K562 (cell line): ENCODE measurements around the gene C1QTNF2. TPM values are rescaled to one million over a fixed set of nuclear protein-coding genes. Genes with fewer than 3 reads are reported as not detected.
A peak's percentile ranks its signal among the peaks of the same experiment; 100 is the strongest.

Experiments
- ATAC-seq: fragments of 200-7000 bp; cut with Tn5 transposase; 3 replicates; pipeline ENCODE4 v1.9.1; 2020; ENCODE audit warnings: moderate library complexity
- BruUV-seq: library from RNA; stranded (reverse); fragments of 400-500 nt; replicated peaks from 2 replicates; lab custom pipeline; 2021; lab: Mats Ljungman, UMichigan
- CTCF ChIA-PET: fragments of 300-600 bp; formaldehyde crosslinking; extraction: SDS; loops from one replicate; lab custom pipeline; 2021; ENCODE audit warnings: low intra/inter-chr PET ratio; lab: Yijun Ruan, JAX
- POLR2A ChIA-PET: fragments of 300-600, 350-650 bp; sonication (Branson Sonifier 250); formaldehyde crosslinking; extraction: SDS; loops from one replicate; lab custom pipeline; 2021; ENCODE audit warnings: antibody characterized with exemption, inconsistent platforms; lab: Yijun Ruan, JAX
- DNase-seq, 4 experiments: peaks; one replicate each; pipeline versions ENCODE4 v3.0.0 to v3.0.0-alpha.2; 2011 to 2018; ENCODE audit warnings: low spot score in 3 of 4, mixed read lengths in 3 of 4; ENCODE audit errors: extremely low read depth in 1 of 4
- FAIRE-seq: peaks from 2 replicates; lab custom pipeline; 2011; peaks lifted over from hg19 to GRCh38; lab: Jason Lieb, UNC
- H2AFZ ChIP-seq: 2 replicates; pipeline ENCODE4 v1.6.0; 2011; ENCODE audit warnings: low read depth, low read length, control low read depth, inconsistent platforms
- H3K27ac ChIP-seq: fragments of 200-600 bp; 3 replicates; pipeline ENCODE4 v1.8.0; 2011; ENCODE audit warnings: low read depth, mild to moderate bottlenecking, control low read depth, inconsistent platforms, low read length, moderate library complexity, mixed read lengths; ENCODE audit errors: extremely low read depth
- H3K27me3 ChIP-seq, 2 experiments: fragments of 300-600 bp in 1 of 2; 2 replicates in 1 of 2; 3 replicates in 1 of 2; pipeline versions ENCODE4 v1.6.0 to v1.8.0; 2011; ENCODE audit warnings: inconsistent platforms in 2 of 2, low read length in 2 of 2, mild to moderate bottlenecking in 1 of 2, mixed read lengths in 1 of 2, moderate library complexity in 1 of 2; ENCODE audit not compliant: control insufficient read depth in 2 of 2, insufficient read depth in 2 of 2
- H3K36me3 ChIP-seq: fragments of 300-600 bp; 3 replicates; pipeline ENCODE4 v1.8.0; 2011; ENCODE audit warnings: mild to moderate bottlenecking, low read length, inconsistent platforms; ENCODE audit not compliant: control insufficient read depth, insufficient read depth
- H3K4me1 ChIP-seq, 2 experiments: fragments of 200-600 bp in 1 of 2; replicated peaks in 1 of 2; 2 replicates in 1 of 2; 3 replicates in 1 of 2; pipeline versions ENCODE4 v1.5.1 to v1.8.0; 2011; ENCODE audit warnings: inconsistent platforms in 2 of 2, low read length in 2 of 2, mild to moderate bottlenecking in 1 of 2, mixed read lengths in 1 of 2, moderate library complexity in 1 of 2; ENCODE audit not compliant: control insufficient read depth in 2 of 2, insufficient read depth in 2 of 2
- H3K4me2 ChIP-seq: 2 replicates; pipeline ENCODE4 v1.6.1; 2011; ENCODE audit warnings: low read length, control low read depth, inconsistent platforms, mixed read lengths; ENCODE audit not compliant: insufficient read depth
- H3K4me3 ChIP-seq: fragments of 200-600 bp; sonication (generic), shearing (Covaris generic); 2 replicates; pipeline ENCODE4 v1.5.1; 2016; ENCODE audit warnings: control low read depth, inconsistent platforms
- H3K79me2 ChIP-seq: fragments of 200-600 bp; 3 replicates; pipeline ENCODE4 v1.8.0; 2011; ENCODE audit warnings: low read length, inconsistent platforms; ENCODE audit not compliant: control insufficient read depth, insufficient read depth
- H3K9ac ChIP-seq, 2 experiments: 2 replicates each; pipeline versions ENCODE4 v1.6.0 to v1.6.1; 2011; ENCODE audit warnings: low read depth in 2 of 2, low read length in 2 of 2, control low read depth in 1 of 2, inconsistent platforms in 1 of 2, mild to moderate bottlenecking in 1 of 2, mixed read lengths in 1 of 2; ENCODE audit not compliant: insufficient read depth in 1 of 2
- H3K9me1 ChIP-seq: one replicate; pipeline ENCODE4 v1.6.0; 2011; ENCODE audit warnings: inconsistent platforms, mild to moderate bottlenecking, low read length, moderate library complexity; ENCODE audit not compliant: control insufficient read depth, insufficient read depth
- H3K9me3 ChIP-seq: replicated peaks from 2 replicates; pipeline ENCODE4 v1.5.1; 2011; ENCODE audit warnings: low read depth, low read length, inconsistent platforms; ENCODE audit not compliant: control insufficient read depth, insufficient read depth
- H4K20me1 ChIP-seq: replicated peaks from 2 replicates; pipeline ENCODE4 v1.6.1; 2011; ENCODE audit warnings: low read length, inconsistent platforms, mixed read lengths; ENCODE audit not compliant: control insufficient read depth, insufficient read depth
- BACH1 ChIP-seq: fragments of 200-800 bp; sonication (Bioruptor generic); IDR thresholded peaks from 2 replicates; pipeline ENCODE4 v1.6.1; 2016; ENCODE audit warnings: missing genetic modification characterization, missing compliant biosample characterization
- CCNT2 ChIP-seq: IDR thresholded peaks from 2 replicates; pipeline ENCODE4 v1.6.1; 2011; ENCODE audit warnings: borderline replicate concordance, low read depth, mild to moderate bottlenecking, moderate library complexity, mixed read lengths, low read length; ENCODE audit not compliant: insufficient read length; ENCODE audit errors: extremely low read depth
- CREBBP ChIP-seq: IDR thresholded peaks from one replicate; pipeline ENCODE4 v1.6.1; 2012; ENCODE audit warnings: low read depth, mild to moderate bottlenecking, control low read depth, inconsistent platforms, low read length
- E2F3 ChIP-seq: fragments of 250-450 bp; sonication (Bioruptor Pico); IDR thresholded peaks from 2 replicates; pipeline ENCODE4 v1.4.0; 2020; ENCODE audit warnings: mild to moderate bottlenecking
- EHMT2 ChIP-seq: fragments of 450-650 bp; IDR thresholded peaks from 2 replicates; pipeline ENCODE4 v1.6.1; 2018; ENCODE audit warnings: antibody characterized with exemption
- GTF2F1 ChIP-seq: IDR thresholded peaks from 2 replicates; pipeline ENCODE4 v1.6.1; 2011; ENCODE audit warnings: low read depth, low read length, improper control_type of control experiment
- HOMEZ ChIP-seq: fragments of 250-450 bp; sonication (Bioruptor Pico); IDR thresholded peaks from 2 replicates; pipeline ENCODE4 v1.4.0; 2020; ENCODE audit warnings: mild to moderate bottlenecking, moderate library complexity
- MED1 ChIP-seq: sonication (generic); formaldehyde crosslinking; IDR thresholded peaks from 2 replicates; pipeline ENCODE4 v1.8.1; 2023; ENCODE audit warnings: missing genetic modification reagents, borderline replicate concordance
- PCBP2 ChIP-seq: fragments of 200-400 bp; formaldehyde crosslinking; IDR thresholded peaks from 2 replicates; pipeline ENCODE4 v1.6.1; 2018; ENCODE audit warnings: low read length, low read depth, mild to moderate bottlenecking, moderate library complexity; ENCODE audit not compliant: poor library complexity, severe bottlenecking
- PHF20 ChIP-seq: fragments of 450-650 bp; IDR thresholded peaks from 2 replicates; pipeline ENCODE4 v1.6.1; 2018; ENCODE audit not compliant: partially characterized antibody
- POLR2H ChIP-seq: IDR thresholded peaks from 2 replicates; pipeline ENCODE4 v1.6.1; 2016; ENCODE audit warnings: missing genetic modification characterization, low read depth, mild to moderate bottlenecking, control low read depth, missing compliant biosample characterization, moderate library complexity
- SUPT5H ChIP-seq: fragments of 450-650 bp; IDR thresholded peaks from 2 replicates; pipeline ENCODE4 v1.6.1; 2016
- TRIM24 ChIP-seq, 2 experiments: fragments of 450-650 bp; IDR thresholded peaks; 2 replicates each; pipeline ENCODE4 v1.6.1; 2016
- ZNF584 ChIP-seq: fragments of 200-800 bp; sonication (Bioruptor generic); IDR thresholded peaks from 2 replicates; pipeline ENCODE4 v1.6.1; 2016; ENCODE audit warnings: low read depth, mild to moderate bottlenecking, missing genetic modification characterization, missing compliant biosample characterization
- WGBS: fragments of 100-300 bp; shearing (Covaris generic); methylation state at CpG from one replicate; pipeline ENCODE4 v1.1.6; 2016; ENCODE audit warnings: low coverage, mixed read lengths; ENCODE audit not compliant: insufficient coverage; ENCODE audit errors: missing lambda C conversion rate; 5-methylcytosine and 5-hydroxymethylcytosine counted together
- in situ Hi-C: fragments of 300-500 bp; cut with MboI; formaldehyde crosslinking; loops from 4 replicates; pipeline ENCODE4 v1.15.0; 2018; ENCODE audit warnings: inconsistent platforms, mixed read lengths
- intact Hi-C: fragments of 100-400 bp; cut with micrococcal nuclease; formaldehyde crosslinking; loops from 2 replicates; pipeline ENCODE4 v1.14.2; 2022
- polyA plus RNA-seq, 8 experiments: library from polyadenylated mRNA; depleted of rRNA in 4 of 8; stranded (reverse) in 5 of 8; unstranded in 3 of 8; fragments of >200 nt; fragmentation: Nextera tagmentation in 2 of 8; fragmentation: Illumina TruSeq in 1 of 8; extraction: Ambion mirVana in 2 of 8; extraction: Trizol in 1 of 8; gene quantifications; 2 replicates each; pipeline versions ENCODE4 v1.2.1 to v1.2.3, GENCODE V29; 2011 to 2014; ENCODE audit warnings: inconsistent platforms in 1 of 8, missing spikeins in 1 of 8
- total RNA-seq, 7 experiments: library from RNA; depleted of rRNA in 6 of 7; stranded (reverse); fragments of >200 nt in 6 of 7; fragmentation: Illumina TruSeq in 2 of 7; extraction: Trizol in 2 of 7; gene quantifications; 2 replicates each; pipeline versions ENCODE4 v1.2.1 to v1.2.3, GENCODE V29; 2011 to 2021; ENCODE audit warnings: low replicate concordance in 1 of 7

Gene C1QTNF2
- total and polyA plus RNA-seq, 9 of the 15 experiments (the other 6 are each of a cell fraction or from before 2014, with no cell fraction given): not detected

- Histone ChIP-seq H3K36me3 (no peaks in the 10 kb centered on the region), H3K4me2 (no peak overlapping the region), H3K4me3 (no peak overlapping the region), H3K27me3 (peaks cover 0 to 26% of the 10 kb centered on the region in 2 experiments; a peak in 2 of 5 replicates), H2AFZ (no peak overlapping the region), H3K4me1 (peaks cover 7 to 13% of the 10 kb centered on the region in 2 experiments; a peak in 4 of 5 replicates), H3K79me2 (no peaks in the 10 kb centered on the region), H3K9ac (no peak overlapping the region), H4K20me1 (no peaks in the 10 kb centered on the region), H3K27ac (no peak overlapping the region), H3K9me1 (no peaks in the 10 kb centered on the region), H3K9me3 (no peaks in the 10 kb centered on the region)
- DNase-seq (no peak), ATAC-seq (no peak), FAIRE-seq (no peak)
- ChIA-PET POLR2A (interaction anchor here (0.6 kb wide), 1 partner anchor 72 kb away, joined by 4 read pairs; the partner anchor contains the start of gene PTTG1), CTCF (no interaction called here)
- BruUV-seq: no TSS peak
- no peak for TF ChIP-seq GTF2F1
- TF ChIP-seq BACH1 (tag): no peak
- intact Hi-C loops: no loop called here
- in situ Hi-C loops: loop anchor here (5.0 to 10.0 kb wide), 2 partner anchors 153 to 325 kb away; no protein-coding TSS in a partner anchor
- 10% methylated on average over 4 of the region's 4 CpGs for WGBS
Measured at GRCh38 chr5:160349935-160350303, 20.5 kb downstream of the C1QTNF2 start.

DNA sequence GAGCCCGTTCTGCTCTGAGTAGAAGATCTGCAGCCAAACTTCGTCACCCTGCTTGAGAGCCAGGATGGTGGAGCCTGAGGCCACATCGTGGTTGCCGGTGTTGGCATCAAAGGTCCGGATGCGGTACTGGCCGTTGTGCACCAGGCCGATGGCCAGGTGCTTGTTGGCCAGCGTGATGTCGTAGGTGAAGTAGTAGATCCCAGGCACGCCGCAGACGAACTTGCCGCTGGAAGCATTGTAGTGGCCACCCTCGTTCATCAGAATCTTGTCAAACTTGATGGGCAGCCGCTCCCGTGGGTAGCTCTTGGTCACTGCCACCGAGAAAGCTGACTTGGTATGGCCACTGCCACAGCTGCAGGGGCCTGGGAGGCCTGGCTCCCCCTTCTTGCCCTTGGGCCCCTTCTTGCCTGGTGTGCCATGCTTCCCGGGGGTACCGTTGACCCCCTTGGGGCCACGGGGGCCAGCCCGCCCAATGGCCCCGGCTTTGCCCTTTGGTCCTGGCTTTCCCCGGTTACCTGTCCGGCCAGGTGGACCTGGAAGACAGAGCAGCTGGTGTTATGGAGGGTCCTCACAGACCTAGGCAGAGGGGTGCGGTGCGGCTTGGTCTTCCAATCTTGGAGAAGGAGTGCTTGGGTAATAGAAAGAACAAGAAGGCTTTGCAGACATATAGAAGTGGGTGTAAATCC lies 21.0 kb downstream of the C1QTNF2 start:
- no peak overlapping the region for H3K4me2 ChIP-seq
- H3K9me1 ChIP-seq: no peaks in the 10 kb centered on the region
- H3K4me3 ChIP-seq: no peak overlapping the region
- H3K36me3 ChIP-seq: no peaks in the 10 kb centered on the region
- no TSS peak for BruUV-seq
- DNase-seq (no peak), ATAC-seq (no peak), FAIRE-seq (no peak)
- peaks cover 0 to 26% of the 10 kb centered on the region in 2 experiments; a peak in 2 of 5 replicates for H3K27me3 ChIP-seq
- no peak overlapping the region for H2AFZ ChIP-seq
- TF ChIP-seq ZNF584 (CRISPR knock-in tag) (no peak), HOMEZ (CRISPR knock-in tag) (no peak), SUPT5H (no peak), EHMT2 (no peak), E2F3 (CRISPR knock-in tag) (no peak), PHF20 (no peak), CCNT2 (no peak), PCBP2 (no peak), MED1 (no peak), CREBBP (no peak), TRIM24 (IDR thresholded peaks at IDR 0.05) (no peak), POLR2H (no peak)
- no peak overlapping the region for H3K27ac ChIP-seq
- H3K4me1 ChIP-seq: peaks cover 7 to 13% of the 10 kb centered on the region in 2 experiments; a peak in 4 of 5 replicates
- WGBS: 52% methylated on average over 24 of the region's 27 CpGs
- POLR2A ChIA-PET: interaction anchor here (0.6 kb wide), 1 partner anchor 72 kb away, joined by 4 read pairs; the partner anchor contains the start of gene PTTG1
- no peaks in the 10 kb centered on the region for H3K9me3 ChIP-seq
- in situ Hi-C loops: loop anchor here (5.0 to 10.0 kb wide), 2 partner anchors 152 to 325 kb away; no protein-coding TSS in a partner anchor
- intact Hi-C loops: no loop called here
- H4K20me1 ChIP-seq: no peaks in the 10 kb centered on the region
- peak overlapping the region in 1 of 2 experiments; percentile 52; a peak in 1 of 4 replicates for H3K9ac ChIP-seq
- H3K79me2 ChIP-seq: no peaks in the 10 kb centered on the region
- CTCF ChIA-PET: interaction anchor here (0.9 kb wide), 1 partner anchor 327 kb away, joined by 3 read pairs; no protein-coding TSS in a partner anchor
